H1 (cell line): Measurements from ENCODE around the gene TEN1. TPM values are rescaled to one million over a fixed set of nuclear protein-coding genes. Genes with fewer than 3 reads are reported as not detected.

Experiments
- CTCF ChIA-PET: fragments of 300-600 bp; sonication (Branson Sonifier 250); formaldehyde crosslinking; loops from one replicate; lab custom pipeline; 2021; ENCODE audit not compliant: partially characterized antibody; lab: Charles Lee
- POLR2A ChIA-PET: fragments of 300-600 bp; sonication (Branson Sonifier 250); formaldehyde crosslinking; loops from one replicate; lab custom pipeline; 2021; ENCODE audit warnings: inconsistent platforms; ENCODE audit not compliant: partially characterized antibody; lab: Charles Lee
- DNase-seq, 2 experiments: peaks; one replicate each; pipeline versions ENCODE4 v3.0.0 to v3.0.0-alpha.2; 2010 to 2022; ENCODE audit warnings: low spot score in 2 of 2, low read depth in 1 of 2, mixed read lengths in 1 of 2
- FAIRE-seq: peaks from 2 replicates; lab custom pipeline; 2011; peaks lifted over from hg19 to GRCh38; lab: Jason Lieb, UNC
- H2AFZ ChIP-seq: 2 replicates; pipeline ENCODE4 v1.8.1; 2012; ENCODE audit warnings: low read length, inconsistent platforms
- H2AK5ac ChIP-seq: 2 replicates; pipeline ENCODE4 v1.6.1; 2013; ENCODE audit warnings: low read depth, low read length
- H2BK120ac ChIP-seq: replicated peaks from 2 replicates; pipeline ENCODE3; 2013; ENCODE audit warnings: low read depth, low read length, inconsistent platforms
- H2BK12ac ChIP-seq: 2 replicates; pipeline ENCODE4 v1.6.1; 2013; ENCODE audit warnings: low read depth, low read length
- H2BK15ac ChIP-seq: 2 replicates; pipeline ENCODE4 v1.6.1; 2013; ENCODE audit warnings: low read length
- H2BK20ac ChIP-seq: 2 replicates; pipeline ENCODE4 v1.6.1; 2013; ENCODE audit warnings: low read length
- H2BK5ac ChIP-seq: 2 replicates; pipeline ENCODE4 v1.6.1; 2013; ENCODE audit warnings: low read depth, low read length
- H3K14ac ChIP-seq: 2 replicates; pipeline ENCODE4 v1.6.1; 2013; ENCODE audit warnings: inconsistent platforms; ENCODE audit not compliant: insufficient read length
- H3K18ac ChIP-seq: 2 replicates; pipeline ENCODE4 v1.6.1; 2013; ENCODE audit warnings: low read length; ENCODE audit errors: extremely low read depth
- H3K23ac ChIP-seq: 2 replicates; pipeline ENCODE4 v1.6.1; 2013; ENCODE audit warnings: inconsistent platforms; ENCODE audit not compliant: insufficient read length
- H3K23me2 ChIP-seq: 2 replicates; pipeline ENCODE4 v1.6.1; 2013; ENCODE audit warnings: low read depth, low read length
- H3K27ac ChIP-seq: 2 replicates; pipeline ENCODE4 v1.6.1; 2011; ENCODE audit warnings: low read depth, low read length, inconsistent platforms
- H3K27me3 ChIP-seq, 4 experiments: replicated peaks in 1 of 4; 1 replicate in 1 of 4; 2 replicates in 3 of 4; pipeline versions ENCODE4 v1.6.1 to v1.8.1; 2011 to 2013; ENCODE audit warnings: low read length in 3 of 4, mild to moderate bottlenecking in 3 of 4, inconsistent platforms in 2 of 4, mixed read lengths in 2 of 4, moderate library complexity in 1 of 4; ENCODE audit not compliant: control insufficient read depth in 3 of 4, insufficient read depth in 3 of 4; ENCODE audit errors: extremely low read depth in 1 of 4
- H3K36me3 ChIP-seq, 4 experiments: 2 replicates each; pipeline versions ENCODE4 v1.6.1 to v1.8.1; 2011 to 2013; ENCODE audit warnings: mild to moderate bottlenecking in 4 of 4, low read length in 3 of 4, moderate library complexity in 2 of 4, control low read depth in 1 of 4, inconsistent platforms in 1 of 4; ENCODE audit not compliant: insufficient read depth in 4 of 4, control insufficient read depth in 2 of 4
- H3K4ac ChIP-seq: replicated peaks from 2 replicates; pipeline ENCODE3; 2013; ENCODE audit warnings: low read length, low read depth, mixed read lengths, inconsistent platforms; ENCODE audit not compliant: insufficient read length
- H3K4me1 ChIP-seq, 4 experiments: replicated peaks in 1 of 4; 1 replicate in 1 of 4; 2 replicates in 3 of 4; pipeline versions ENCODE4 v1.6.1 to v1.8.1; 2011 to 2013; ENCODE audit warnings: low read length in 3 of 4, inconsistent platforms in 2 of 4, mixed read lengths in 1 of 4; ENCODE audit not compliant: insufficient read depth in 4 of 4, control insufficient read depth in 3 of 4
- H3K4me2 ChIP-seq, 2 experiments: 2 replicates each; pipeline versions ENCODE4 v1.6.1 to v1.8.1; 2011 to 2013; ENCODE audit warnings: low read depth in 2 of 2, low read length in 2 of 2, control low read depth in 1 of 2, inconsistent platforms in 1 of 2, mild to moderate bottlenecking in 1 of 2; ENCODE audit not compliant: insufficient read depth in 1 of 2
- H3K4me3 ChIP-seq, 4 experiments: fragments of 200-600, 300-600 bp in 1 of 4; sonication (generic), shearing (Covaris generic), sonication (Bioruptor Twin) in 1 of 4; 2 replicates each; pipeline versions ENCODE4 v1.5.1 to v1.8.1; 2011 to 2016; ENCODE audit warnings: low read length in 4 of 4, low read depth in 3 of 4, control low read depth in 2 of 4, inconsistent platforms in 2 of 4, mild to moderate bottlenecking in 2 of 4, mixed read lengths in 1 of 4, moderate library complexity in 1 of 4; ENCODE audit not compliant: insufficient read depth in 2 of 4; ENCODE audit errors: extremely low read depth in 1 of 4
- H3K56ac ChIP-seq: replicated peaks from 2 replicates; pipeline ENCODE3; 2013; ENCODE audit warnings: low read depth, mild to moderate bottlenecking, mixed read lengths, low read length, inconsistent platforms; ENCODE audit not compliant: insufficient read length
- H3K79me1 ChIP-seq: 2 replicates; pipeline ENCODE4 v1.6.1; 2013; ENCODE audit warnings: low read depth, low read length, control low read depth
- H3K79me2 ChIP-seq, 2 experiments: 2 replicates each; pipeline versions ENCODE4 v1.6.1 to v1.8.1; 2012 to 2013; ENCODE audit warnings: low read length in 2 of 2, mild to moderate bottlenecking in 2 of 2, inconsistent platforms in 1 of 2; ENCODE audit not compliant: insufficient read depth in 2 of 2, control insufficient read depth in 1 of 2
- H3K9ac ChIP-seq, 4 experiments: replicated peaks in 1 of 4; 1 replicate in 1 of 4; 2 replicates in 3 of 4; pipeline versions ENCODE4 v1.6.1 to v1.8.1; 2011 to 2013; ENCODE audit warnings: low read depth in 3 of 4, low read length in 3 of 4, control low read depth in 2 of 4, mild to moderate bottlenecking in 2 of 4, moderate library complexity in 2 of 4, inconsistent platforms in 1 of 4; ENCODE audit errors: extremely low read depth in 1 of 4
- H3K9me3 ChIP-seq, 2 experiments: 2 replicates each; pipeline versions ENCODE4 v1.6.1 to v1.8.1; 2012 to 2013; ENCODE audit warnings: mild to moderate bottlenecking in 2 of 2, moderate library complexity in 2 of 2, control low read depth in 1 of 2, inconsistent platforms in 1 of 2, low read depth in 1 of 2, low read length in 1 of 2, mixed read lengths in 1 of 2; ENCODE audit not compliant: insufficient read depth in 2 of 2
- H4K20me1 ChIP-seq, 2 experiments: replicated peaks in 1 of 2; 2 replicates each; pipeline versions ENCODE3 to v1.8.1; 2011 to 2013; ENCODE audit warnings: inconsistent platforms in 2 of 2, low read length in 2 of 2, mild to moderate bottlenecking in 1 of 2; ENCODE audit not compliant: insufficient read depth in 2 of 2, control insufficient read depth in 1 of 2
- H4K5ac ChIP-seq: 2 replicates; pipeline ENCODE4 v1.6.1; 2013; ENCODE audit warnings: low read length, low read depth, mixed read lengths, inconsistent platforms; ENCODE audit not compliant: insufficient read length
- H4K8ac ChIP-seq: 2 replicates; pipeline ENCODE4 v1.8.0; 2013; ENCODE audit warnings: mild to moderate bottlenecking, moderate library complexity, low read length, inconsistent platforms; ENCODE audit not compliant: insufficient read depth; ENCODE audit errors: extremely low read depth
- H4K91ac ChIP-seq: replicated peaks from 2 replicates; pipeline ENCODE3; 2013; ENCODE audit warnings: low read length, mixed read lengths, inconsistent platforms; ENCODE audit not compliant: insufficient read length
- CHD1 ChIP-seq: IDR thresholded peaks from 2 replicates; pipeline ENCODE4 v1.6.1; 2012; ENCODE audit warnings: low read depth, low read length, improper control_type of control experiment
- EGR1 ChIP-seq: IDR thresholded peaks from 2 replicates; pipeline ENCODE4 v1.6.1; 2011; ENCODE audit warnings: low read depth, low read length, borderline replicate concordance
- NANOG ChIP-seq: IDR thresholded peaks from 2 replicates; pipeline ENCODE4 v1.6.1; 2011; ENCODE audit warnings: low read length, low read depth, mild to moderate bottlenecking, inconsistent platforms; ENCODE audit not compliant: insufficient read depth, poor library complexity, severe bottlenecking
- SAP30 ChIP-seq: fragments of 300-600 bp; sonication (generic); IDR thresholded peaks from 2 replicates; pipeline ENCODE4 v1.7.1; 2012; ENCODE audit warnings: low read length, moderate library complexity, mild to moderate bottlenecking, inconsistent platforms; ENCODE audit not compliant: insufficient read depth, insufficient replicate concordance
- WGBS, 2 experiments: shearing (Covaris generic) in 1 of 2; methylation state at CpG; one replicate each; pipeline versions ENCODE4 v1.1.6 to v1.1.7; 2013 to 2015; ENCODE audit warnings: low lambda C conversion rate in 2 of 2, mixed read lengths in 2 of 2, inconsistent platforms in 1 of 2, low coverage in 1 of 2, missing lambda C conversion rate in 1 of 2; ENCODE audit not compliant: insufficient replicate concordance in 2 of 2, insufficient coverage in 1 of 2, insufficient read length in 1 of 2; ENCODE audit errors: extremely low coverage in 1 of 2, missing lambda C conversion rate in 1 of 2; 5-methylcytosine and 5-hydroxymethylcytosine counted together
- polyA plus RNA-seq, 7 experiments: library from polyadenylated mRNA; depleted of rRNA in 3 of 7; stranded (reverse) in 5 of 7; unstranded in 2 of 7; fragments of >200 nt in 5 of 7; fragments of 200-250 nt in 2 of 7; gene quantifications; 1 replicate in 5 of 7; 2 replicates in 1 of 7; 4 replicates in 1 of 7; pipeline versions ENCODE4 v1.2.1 to v1.2.3, GENCODE V29; 2011 to 2013; ENCODE audit warnings: missing spikeins in 2 of 7, mixed read lengths in 2 of 7
- total RNA-seq: library from RNA; stranded (reverse); fragmentation: NEBNext Ultra II Directional; extraction: Animal tissue kit (Norgen Biotek cat#: 25700); gene quantifications from 2 replicates; pipeline ENCODE4 v1.2.1, GENCODE V29; 2021

Gene TEN1
- total and polyA plus RNA-seq, 2 of the 8 experiments (the other 6 are each of a cell fraction or from before 2014, with no cell fraction given) = 15.9 to 18.7 TPM

DNA sequence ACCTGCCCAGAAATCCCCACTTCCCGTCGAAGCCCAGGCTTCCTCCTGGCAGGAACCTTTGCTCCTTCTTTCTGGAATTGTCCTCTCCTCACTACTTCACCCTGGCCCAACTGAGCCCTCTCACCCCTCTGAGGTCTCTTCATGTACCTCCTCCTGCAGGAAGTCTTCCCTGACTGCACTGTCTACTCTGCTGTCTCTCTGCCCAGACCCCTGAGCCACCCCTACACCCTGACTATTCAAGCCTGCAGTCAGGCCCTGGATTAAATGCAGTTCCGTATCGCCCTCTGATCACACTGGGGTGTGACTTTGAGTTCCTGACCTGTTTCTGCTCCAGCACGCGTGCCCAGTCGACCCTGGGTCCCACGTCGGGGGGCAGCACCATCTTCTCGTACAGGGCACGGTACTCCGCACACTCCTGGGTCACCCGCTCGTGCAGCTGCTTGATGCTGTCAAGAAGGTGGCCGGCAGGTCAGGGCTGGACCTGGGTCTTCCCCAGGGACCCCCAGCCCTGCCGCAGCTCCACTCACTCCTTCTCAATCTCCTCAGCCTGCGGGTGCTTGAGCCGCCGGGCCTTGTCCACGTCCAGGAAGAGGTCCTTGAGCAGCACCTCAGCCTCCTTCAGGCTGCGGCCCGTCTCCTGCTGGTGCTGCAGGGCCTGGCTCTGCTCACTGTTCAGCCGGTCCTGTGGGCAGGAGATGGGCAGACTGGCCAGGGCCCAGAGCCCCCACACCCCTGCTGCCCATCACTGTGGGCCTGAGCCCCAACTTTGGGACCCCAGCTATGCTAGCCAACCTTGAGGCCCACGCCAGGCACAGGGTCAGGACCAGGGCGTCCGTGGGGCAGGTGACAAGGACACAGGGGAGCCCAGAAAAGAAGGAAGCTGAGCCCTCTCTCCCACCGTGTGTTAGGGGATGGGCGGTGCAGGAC, 44.2 kb downstream of the TEN1 start:
- H3K27me3 ChIP-seq = no peaks in the 10 kb centered on the region
- H3K9me3 ChIP-seq = no peaks in the 10 kb centered on the region
- no peak overlapping the region for H4K5ac ChIP-seq
- no peak overlapping the region for H2BK12ac ChIP-seq
- H3K79me1 ChIP-seq = no peaks in the 10 kb centered on the region
- H4K8ac ChIP-seq = no peak overlapping the region; the same call in 1 of the 2 replicates
- no peak overlapping the region for H2AFZ ChIP-seq
- H3K4me1 ChIP-seq = peaks cover 0 to 3% (median 1%) of the 10 kb centered on the region in 4 experiments; a peak in 3 of 7 replicates
- TF ChIP-seq CHD1 (no peak), NANOG (no peak), SAP30 (no peak), EGR1 (no peak)
- POLR2A ChIA-PET = interaction anchor here (1.6 to 1.8 kb wide), 2 partner anchors 9 to 15 kb away, joined by 4 to 5 read pairs; no protein-coding TSS in a partner anchor
- no peak overlapping the region for H3K23ac ChIP-seq
- H4K91ac ChIP-seq = no peak overlapping the region
- H2AK5ac ChIP-seq = no peak overlapping the region
- H3K9ac ChIP-seq = no peak overlapping the region
- no peaks in the 10 kb centered on the region for H3K79me2 ChIP-seq
- H3K4me3 ChIP-seq = no peak overlapping the region
- FAIRE-seq (no peak), DNase-seq (no peak)
- WGBS, 2 experiments = 95% methylated on average over 26 of the region's 28 CpGs; no CpG with 5 or more reads in 1 of the 2 experiments
- H3K56ac ChIP-seq = no peak overlapping the region
- CTCF ChIA-PET = interaction anchor here (0.9 to 32.0 kb wide), 4 partner anchors 9 to 112 kb away, joined by 3 to 885 read pairs (median 6); partner anchors contain the start of genes MRPL38 and TRIM65
- no peak overlapping the region for H2BK20ac ChIP-seq
- H3K27ac ChIP-seq = no peak overlapping the region
- no peaks in the 10 kb centered on the region for H3K36me3 ChIP-seq
- no peak overlapping the region for H2BK5ac ChIP-seq
- no peak overlapping the region for H3K14ac ChIP-seq
- no peaks in the 10 kb centered on the region for H3K23me2 ChIP-seq
- no peak overlapping the region for H3K4ac ChIP-seq
- H4K20me1 ChIP-seq = no peaks in the 10 kb centered on the region
- 0 out of 2 replicates have a peak overlapping the region, but pooled peaks have one; percentile 46 for H2BK15ac ChIP-seq
- H2BK120ac ChIP-seq = no peak overlapping the region
- H3K4me2 ChIP-seq = no peak overlapping the region
- no peak overlapping the region for H3K18ac ChIP-seq
